Smooth muscle cell (in vitro differentiated cells): ENCODE measurements around the gene ARHGAP29. TPM values are rescaled to one million over a fixed set of nuclear protein-coding genes. Genes with fewer than 3 reads are reported as not detected.
A peak's percentile ranks its signal among the peaks of the same experiment; 100 is the strongest.

Experiments
- DNase-seq: peaks from one replicate; lab custom pipeline; 2025; ENCODE audit not compliant: unreplicated experiment; lab: John Stamatoyannopoulos, UW
- H2AFZ ChIP-seq: fragments of 200-600 bp; sonication (generic); 2 replicates; pipeline ENCODE4 v1.6.0; 2016; ENCODE audit warnings: antibody characterized with exemption, low read depth, mild to moderate bottlenecking
- H3F3A ChIP-seq: fragments of 200-600 bp; sonication (generic); 2 replicates; pipeline ENCODE4 v1.6.0; 2017; ENCODE audit warnings: antibody characterized with exemption, low read depth
- H3K27ac ChIP-seq: fragments of 200-600 bp; sonication (generic); 2 replicates; pipeline ENCODE4 v1.5.1; 2016; ENCODE audit warnings: low read depth, mild to moderate bottlenecking
- H3K27me3 ChIP-seq: fragments of 200-600 bp; sonication (generic); 2 replicates; pipeline ENCODE4 v1.6.1; 2016; ENCODE audit warnings: low read depth, mild to moderate bottlenecking
- H3K36me3 ChIP-seq: fragments of 200-600 bp; sonication (generic); 2 replicates; pipeline ENCODE4 v1.5.1; 2016; ENCODE audit warnings: low read depth
- H3K4me1 ChIP-seq: fragments of 200-600 bp; sonication (generic); 2 replicates; pipeline ENCODE4 v1.5.1; 2016; ENCODE audit warnings: low read depth
- H3K4me2 ChIP-seq: fragments of 200-600 bp; sonication (generic); 2 replicates; pipeline ENCODE4 v1.6.0; 2016; ENCODE audit warnings: mild to moderate bottlenecking
- H3K4me3 ChIP-seq: fragments of 200-600 bp; sonication (generic); 2 replicates; pipeline ENCODE4 v1.5.1; 2016; ENCODE audit warnings: mild to moderate bottlenecking
- H3K79me2 ChIP-seq: fragments of 200-600 bp; sonication (generic); 2 replicates; pipeline ENCODE4 v1.6.0; 2016; ENCODE audit warnings: low read depth, mild to moderate bottlenecking
- H3K9ac ChIP-seq: fragments of 200-600 bp; sonication (generic); 2 replicates; pipeline ENCODE4 v1.6.0; 2016; ENCODE audit warnings: low read depth
- H3K9me3 ChIP-seq: fragments of 200-600 bp; sonication (generic); replicated peaks from 2 replicates; pipeline ENCODE4 v1.5.1; 2016; ENCODE audit warnings: low read depth
- H4K20me1 ChIP-seq: fragments of 200-600 bp; sonication (generic); 2 replicates; pipeline ENCODE4 v1.6.0; 2016; ENCODE audit warnings: low read depth
- WGBS: methylation state at CpG from one replicate; pipeline ENCODE4 v1.1.7; 2016; ENCODE audit warnings: low lambda C conversion rate; 5-methylcytosine and 5-hydroxymethylcytosine counted together
- polyA plus RNA-seq: library from polyadenylated mRNA; unstranded; fragments of >200 nt; fragmentation: Nextera tagmentation; extraction: Ambion mirVana; gene quantifications from 2 replicates; pipeline ENCODE4 v1.2.1, GENCODE V29; 2016
- total RNA-seq: library from RNA; depleted of rRNA; stranded (reverse); fragments of >200 nt; gene quantifications from 2 replicates; pipeline ENCODE4 v1.2.3, GENCODE V29; 2014
- TF ChIP-seq, protein P1 (sequence below): fragments of 200-600 bp; sonication (generic); IDR thresholded peaks from 2 replicates; pipeline ENCODE4 v1.5.1; 2017; ENCODE audit warnings: borderline replicate concordance, mild to moderate bottlenecking, antibody characterized with exemption; ENCODE audit not compliant: insufficient read depth, poor library complexity, severe bottlenecking

The ARHGAP29 gene
- total and polyA plus RNA-seq, 2 experiments from 2014 or later: 8.0 to 39.9 TPM

DNA sequence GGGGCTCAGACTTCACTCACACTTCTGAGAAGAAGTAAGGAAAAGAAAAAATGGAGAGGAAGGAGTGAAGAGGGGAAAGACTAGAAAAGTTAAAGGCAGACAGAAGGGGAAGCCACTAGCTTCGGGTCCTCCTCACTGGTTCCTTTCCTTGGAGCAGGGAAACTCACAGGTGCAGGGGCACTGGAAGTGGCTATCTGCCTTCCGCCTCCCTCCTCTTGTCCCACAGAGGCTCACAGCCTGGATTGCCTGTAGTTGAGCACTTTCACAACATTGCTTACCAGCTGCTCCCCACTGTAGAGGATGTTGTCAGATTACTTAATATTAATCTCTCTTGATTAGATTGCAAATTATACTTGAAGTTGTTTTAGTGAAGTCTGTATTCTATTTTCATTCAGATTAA, 94.8 kb downstream of the ARHGAP29 start:
- H2AFZ ChIP-seq: no peak overlapping the region
- H3K4me3 ChIP-seq: no peak overlapping the region
- no peak overlapping the region for H3K9ac ChIP-seq
- no peak for DNase-seq
- H3K4me1 ChIP-seq: no peaks in the 10 kb centered on the region
- no peaks in the 10 kb centered on the region for H3K36me3 ChIP-seq
- H3K4me2 ChIP-seq: no peak overlapping the region
- H3K27me3 ChIP-seq: no peaks in the 10 kb centered on the region
- TF ChIP-seq, protein P1, sequence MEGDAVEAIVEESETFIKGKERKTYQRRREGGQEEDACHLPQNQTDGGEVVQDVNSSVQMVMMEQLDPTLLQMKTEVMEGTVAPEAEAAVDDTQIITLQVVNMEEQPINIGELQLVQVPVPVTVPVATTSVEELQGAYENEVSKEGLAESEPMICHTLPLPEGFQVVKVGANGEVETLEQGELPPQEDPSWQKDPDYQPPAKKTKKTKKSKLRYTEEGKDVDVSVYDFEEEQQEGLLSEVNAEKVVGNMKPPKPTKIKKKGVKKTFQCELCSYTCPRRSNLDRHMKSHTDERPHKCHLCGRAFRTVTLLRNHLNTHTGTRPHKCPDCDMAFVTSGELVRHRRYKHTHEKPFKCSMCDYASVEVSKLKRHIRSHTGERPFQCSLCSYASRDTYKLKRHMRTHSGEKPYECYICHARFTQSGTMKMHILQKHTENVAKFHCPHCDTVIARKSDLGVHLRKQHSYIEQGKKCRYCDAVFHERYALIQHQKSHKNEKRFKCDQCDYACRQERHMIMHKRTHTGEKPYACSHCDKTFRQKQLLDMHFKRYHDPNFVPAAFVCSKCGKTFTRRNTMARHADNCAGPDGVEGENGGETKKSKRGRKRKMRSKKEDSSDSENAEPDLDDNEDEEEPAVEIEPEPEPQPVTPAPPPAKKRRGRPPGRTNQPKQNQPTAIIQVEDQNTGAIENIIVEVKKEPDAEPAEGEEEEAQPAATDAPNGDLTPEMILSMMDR: no peak
- no peaks in the 10 kb centered on the region for H3K79me2 ChIP-seq
- WGBS: 89% methylated on average over 2 of the region's 2 CpGs
- no peaks in the 10 kb centered on the region for H4K20me1 ChIP-seq
- H3K27ac ChIP-seq: no peak overlapping the region
- H3F3A ChIP-seq: peaks cover 13% of the 10 kb centered on the region
- no peaks in the 10 kb centered on the region for H3K9me3 ChIP-seq

DNA sequence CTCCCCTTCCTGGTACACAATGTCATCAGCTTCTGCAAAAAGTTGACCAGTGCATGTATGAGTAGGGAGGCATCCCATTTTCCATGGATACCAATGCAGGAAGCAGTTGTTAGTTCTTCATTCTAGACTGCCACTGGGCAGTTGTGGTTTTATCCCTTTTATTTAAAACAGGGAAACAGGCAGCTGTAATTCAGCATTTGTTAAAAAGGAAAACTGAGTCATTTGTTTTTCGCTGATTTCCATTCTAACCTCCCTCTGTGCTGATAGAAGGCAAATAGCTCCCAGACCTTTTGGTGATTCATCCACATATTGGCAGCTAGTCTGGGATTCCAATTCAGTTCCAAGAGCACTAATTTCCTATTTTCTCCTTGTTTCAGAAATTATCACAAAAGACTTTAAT, 95.4 kb downstream of the ARHGAP29 start:
- Histone ChIP-seq H3K9ac (no peak overlapping the region), H3K9me3 (no peaks in the 10 kb centered on the region), H4K20me1 (no peaks in the 10 kb centered on the region), H3K36me3 (no peaks in the 10 kb centered on the region), H3K4me2 (no peak overlapping the region), H3K27ac (no peak overlapping the region), H3K27me3 (no peaks in the 10 kb centered on the region), H3K4me1 (no peaks in the 10 kb centered on the region), H3K79me2 (no peaks in the 10 kb centered on the region), H2AFZ (no peak overlapping the region), H3F3A (peaks cover 13% of the 10 kb centered on the region), H3K4me3 (no peak overlapping the region)
- 35% methylated on average over 1 of the region's 1 CpG for WGBS
- no peak for DNase-seq
- TF ChIP-seq, protein P1: no peak

DNA sequence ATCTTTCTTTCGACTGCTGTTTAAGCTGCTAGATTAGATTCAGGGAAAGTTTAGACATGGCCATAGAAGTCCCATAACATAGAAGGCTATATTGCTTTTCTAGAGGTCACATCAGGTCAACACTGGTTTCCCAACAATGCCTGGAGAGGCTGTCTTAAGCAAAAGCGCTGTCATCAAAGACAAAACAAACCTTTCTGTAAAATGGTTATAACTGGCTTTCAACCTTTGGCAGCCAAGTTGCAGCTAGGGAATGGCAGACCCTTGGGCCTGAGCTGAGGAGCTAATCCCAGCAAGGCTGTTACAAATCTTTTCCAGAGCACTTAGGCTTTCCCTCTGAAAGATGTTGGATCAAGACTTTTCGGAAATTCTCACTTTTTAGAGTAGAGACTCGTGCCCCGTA, 105.3 kb downstream of the ARHGAP29 start:
- no peaks in the 10 kb centered on the region for H3K79me2 ChIP-seq
- no peaks in the 10 kb centered on the region for H3K36me3 ChIP-seq
- no peaks in the 10 kb centered on the region for H3K27me3 ChIP-seq
- TF ChIP-seq, protein P1: no peak
- no peaks in the 10 kb centered on the region for H3K9me3 ChIP-seq
- 29% methylated on average over 5 of the region's 5 CpGs for WGBS
- no peak overlapping the region for H2AFZ ChIP-seq
- no peak overlapping the region for H3K4me3 ChIP-seq
- no peak overlapping the region for H3K27ac ChIP-seq
- DNase-seq: no peak
- H3F3A ChIP-seq: peaks cover 8% of the 10 kb centered on the region
- H4K20me1 ChIP-seq: no peaks in the 10 kb centered on the region
- peak overlapping the region; percentile 49 for H3K4me2 ChIP-seq
- no peaks in the 10 kb centered on the region for H3K4me1 ChIP-seq
- H3K9ac ChIP-seq: no peak overlapping the region

DNA sequence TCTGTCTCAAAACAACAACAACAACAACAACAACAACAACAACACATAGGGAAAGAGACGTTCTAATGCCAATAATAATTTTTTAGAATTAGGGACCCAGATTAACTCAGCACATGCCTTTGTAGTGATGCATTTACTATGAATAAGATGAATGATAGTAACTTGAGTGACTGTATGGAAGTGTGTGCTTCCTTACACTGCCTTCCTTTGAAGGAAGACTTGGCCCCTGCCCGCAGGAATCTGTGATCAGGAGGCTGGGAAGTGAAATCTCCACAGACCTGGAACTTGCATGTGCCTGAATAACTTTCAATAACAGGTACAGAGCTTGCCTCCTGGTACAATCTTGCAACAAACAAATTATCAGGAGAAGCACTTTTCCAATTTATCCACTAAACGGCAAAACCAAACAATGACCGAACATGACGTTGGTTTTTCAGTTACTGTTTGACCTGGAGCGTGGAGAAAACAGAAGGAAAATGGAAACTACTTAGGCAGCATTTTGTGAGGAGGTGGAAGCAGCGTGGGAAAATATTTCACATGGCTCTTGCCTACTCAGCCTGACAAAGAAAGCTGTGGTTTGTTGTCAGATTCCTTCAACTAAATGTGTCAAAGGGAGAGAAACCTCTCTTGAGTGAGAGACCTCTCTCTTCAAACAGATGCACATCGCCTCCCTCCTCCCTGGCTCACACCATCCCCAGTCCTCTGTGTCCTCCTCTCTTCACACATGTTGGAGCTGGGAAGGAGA, 106.4 kb downstream of the ARHGAP29 start:
- no peaks in the 10 kb centered on the region for H3K27me3 ChIP-seq
- H4K20me1 ChIP-seq: no peaks in the 10 kb centered on the region
- H3K79me2 ChIP-seq: no peaks in the 10 kb centered on the region
- peaks cover 8% of the 10 kb centered on the region for H3F3A ChIP-seq
- H3K4me2 ChIP-seq: peak overlapping the region; percentile 49
- H3K9ac ChIP-seq: no peak overlapping the region
- no peak for DNase-seq
- H3K36me3 ChIP-seq: no peaks in the 10 kb centered on the region
- H3K9me3 ChIP-seq: no peaks in the 10 kb centered on the region
- peak overlapping the region; percentile 61 for H3K27ac ChIP-seq
- WGBS: 30% methylated on average over 8 of the region's 8 CpGs
- no peaks in the 10 kb centered on the region for H3K4me1 ChIP-seq
- TF ChIP-seq, protein P1: no peak
- H3K4me3 ChIP-seq: no peak overlapping the region
- H2AFZ ChIP-seq: no peak overlapping the region
